ENCODE data around the gene AMBRA1. TPM values are rescaled to one million over a fixed set of nuclear protein-coding genes. Genes with fewer than 3 reads are reported as not detected.

Gene AMBRA1
- total and polyA plus RNA-seq, 2 of the 8 experiments (the other 6 are each of a cell fraction or from before 2014, with no cell fraction given) = 14.2 to 37.4 TPM

DNA sequence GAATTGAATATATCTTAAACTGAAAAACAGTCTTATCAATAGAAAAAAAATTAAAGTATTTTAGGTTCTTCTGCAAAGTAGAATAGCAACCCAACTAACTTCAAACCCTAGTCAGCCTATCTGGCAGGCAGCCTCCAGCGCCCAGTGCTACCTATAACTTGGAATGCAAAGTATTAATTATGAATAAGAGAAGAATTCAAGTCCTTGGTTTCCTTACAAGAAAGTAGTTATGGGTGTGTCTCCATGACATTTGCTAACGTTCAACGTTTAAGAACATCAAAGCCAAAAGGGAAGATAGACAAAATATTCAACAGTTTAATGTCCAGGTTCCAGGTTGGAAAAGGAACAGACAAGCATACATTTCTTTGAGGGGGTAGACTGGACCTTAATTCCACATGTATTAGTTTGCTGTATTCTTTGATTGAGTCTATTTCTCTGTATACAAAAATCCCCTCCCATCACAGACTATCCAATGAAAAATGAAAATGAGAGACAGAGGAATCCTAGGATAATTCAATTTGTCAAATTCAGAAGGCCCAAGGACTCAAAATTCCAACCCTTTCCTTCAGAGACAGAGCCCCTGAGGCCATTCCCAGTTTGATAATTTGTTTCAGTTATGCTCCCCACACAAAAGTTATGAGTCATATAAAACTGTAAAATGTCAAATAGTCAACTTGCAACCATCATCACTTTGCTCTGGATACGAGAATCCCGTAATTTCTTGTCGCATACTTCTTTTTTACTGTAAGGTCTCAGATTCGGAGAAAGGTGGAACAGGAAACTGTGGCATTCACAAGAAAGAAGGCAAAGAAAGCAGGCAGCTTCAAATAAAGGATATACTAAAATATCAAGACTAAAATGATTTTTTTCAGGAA, 118.5 kb downstream of the AMBRA1 start (continued):
- TF ChIP-seq HDAC6 (IDR thresholded peaks at IDR 0.05; ENCODE audit: low read depth, low read length) = no peak

Data from H1 (cell line).